Keratinocyte (primary cell): ENCODE results near the gene WDR41. TPM values are rescaled to one million over a fixed set of nuclear protein-coding genes. Genes with fewer than 3 reads are reported as not detected.

Source experiments
- polyA plus RNA-seq, 5 experiments: library from polyadenylated mRNA; depleted of rRNA in 3 of 5; stranded (reverse) in 3 of 5; stranded (forward) in 1 of 5; unstranded in 1 of 5; fragments of >200 nt; gene quantifications; 1 replicate in 1 of 5; 2 replicates in 3 of 5; 3 replicates in 1 of 5; pipeline versions ENCODE4 v1.2.1 to v1.2.3, GENCODE V29; 2011 to 2012; ENCODE audit warnings: missing spikeins in 2 of 5, low read depth in 1 of 5, low replicate concordance in 1 of 5

The WDR41 gene
- polyA plus RNA-seq, 1 donor (not counting 4 experiments of a cell fraction or from before 2014, with no cell fraction given) = 60.7 TPM

Other genes starting within 250 kb of the WDR41 start
- not detected in 3 replicates for gene OTP, start 146.4 kb upstream of the WDR41 start, polyA plus RNA-seq